Neutrophil (primary cell): Measurements from ENCODE around the gene CNTNAP2.

Source experiments
- H3K27ac ChIP-seq: fragments of 200-600 bp; sonication (generic); 2 replicates; pipeline ENCODE4 v1.5.1; 2016; ENCODE audit warnings: mild to moderate bottlenecking, moderate library complexity
- H3K27me3 ChIP-seq: fragments of 200-600 bp; sonication (generic); 2 replicates; pipeline ENCODE4 v1.6.0; 2016; ENCODE audit warnings: mild to moderate bottlenecking
- H3K36me3 ChIP-seq: fragments of 200-600 bp; sonication (generic); 2 replicates; pipeline ENCODE4 v1.5.1; 2017
- H3K4me1 ChIP-seq, 2 experiments: fragments of 200-600 bp in 1 of 2; sonication (generic) in 1 of 2; 1 replicate in 1 of 2; 2 replicates in 1 of 2; pipeline versions ENCODE4 v1.5.1 to v1.6.1; 2013 to 2016; ENCODE audit warnings: low read depth in 1 of 2, low read length in 1 of 2, mild to moderate bottlenecking in 1 of 2, moderate library complexity in 1 of 2; ENCODE audit not compliant: control insufficient read depth in 1 of 2, insufficient read depth in 1 of 2
- H3K4me3 ChIP-seq, 2 experiments: fragments of 200-600 bp in 1 of 2; sonication (generic) in 1 of 2; 1 replicate in 1 of 2; 2 replicates in 1 of 2; pipeline ENCODE4 v1.5.1; 2013 to 2016; ENCODE audit warnings: low read depth in 1 of 2, low read length in 1 of 2, mild to moderate bottlenecking in 1 of 2, moderate library complexity in 1 of 2
- H3K9me3 ChIP-seq: fragments of 200-600 bp; sonication (generic); 2 replicates; pipeline ENCODE4 v1.5.1; 2016
- TF ChIP-seq, protein P1 (sequence below): fragments of 200-600 bp; sonication (generic); IDR thresholded peaks from 2 replicates; pipeline ENCODE4 v1.5.1; 2016; ENCODE audit warnings: antibody characterized with exemption

The CNTNAP2 gene

DNA sequence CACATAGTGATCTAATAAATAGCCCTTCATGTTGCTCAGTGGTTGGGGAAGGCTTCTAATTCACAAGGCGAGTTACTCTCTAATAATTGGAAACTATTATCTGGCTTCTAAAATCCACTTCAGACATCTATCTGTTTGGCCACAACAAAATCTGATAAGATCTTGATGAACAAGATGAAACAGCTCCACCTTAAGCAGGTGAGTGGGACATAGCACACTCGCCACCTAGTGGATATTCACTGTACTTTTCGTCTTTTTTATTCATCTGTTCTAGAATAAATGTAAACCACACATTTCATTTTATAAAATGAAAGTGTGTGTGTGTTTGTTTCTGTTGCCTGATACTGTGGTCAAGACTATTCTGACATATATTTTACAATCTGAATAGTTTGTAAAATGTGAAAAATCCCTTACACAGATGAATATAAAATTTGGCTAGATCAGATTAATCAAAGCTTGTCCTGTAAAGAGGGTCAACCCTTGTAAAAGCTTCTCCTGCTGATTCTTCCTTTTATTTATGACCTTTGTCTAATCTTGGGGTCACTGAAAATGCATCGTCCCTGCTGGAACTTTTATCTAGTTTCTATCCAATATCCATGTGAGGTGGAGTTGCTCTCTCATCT is 26.5 kb upstream of the CNTNAP2 start:
- H3K4me1 ChIP-seq, result no peaks in the 10 kb centered on the region
- TF ChIP-seq, protein P1, sequence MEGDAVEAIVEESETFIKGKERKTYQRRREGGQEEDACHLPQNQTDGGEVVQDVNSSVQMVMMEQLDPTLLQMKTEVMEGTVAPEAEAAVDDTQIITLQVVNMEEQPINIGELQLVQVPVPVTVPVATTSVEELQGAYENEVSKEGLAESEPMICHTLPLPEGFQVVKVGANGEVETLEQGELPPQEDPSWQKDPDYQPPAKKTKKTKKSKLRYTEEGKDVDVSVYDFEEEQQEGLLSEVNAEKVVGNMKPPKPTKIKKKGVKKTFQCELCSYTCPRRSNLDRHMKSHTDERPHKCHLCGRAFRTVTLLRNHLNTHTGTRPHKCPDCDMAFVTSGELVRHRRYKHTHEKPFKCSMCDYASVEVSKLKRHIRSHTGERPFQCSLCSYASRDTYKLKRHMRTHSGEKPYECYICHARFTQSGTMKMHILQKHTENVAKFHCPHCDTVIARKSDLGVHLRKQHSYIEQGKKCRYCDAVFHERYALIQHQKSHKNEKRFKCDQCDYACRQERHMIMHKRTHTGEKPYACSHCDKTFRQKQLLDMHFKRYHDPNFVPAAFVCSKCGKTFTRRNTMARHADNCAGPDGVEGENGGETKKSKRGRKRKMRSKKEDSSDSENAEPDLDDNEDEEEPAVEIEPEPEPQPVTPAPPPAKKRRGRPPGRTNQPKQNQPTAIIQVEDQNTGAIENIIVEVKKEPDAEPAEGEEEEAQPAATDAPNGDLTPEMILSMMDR, result no peak
- no peaks in the 10 kb centered on the region for H3K9me3 ChIP-seq
- H3K36me3 ChIP-seq, result no peaks in the 10 kb centered on the region
- no peak overlapping the region for H3K4me3 ChIP-seq
- no peak overlapping the region for H3K27ac ChIP-seq
- H3K27me3 ChIP-seq, result no peaks in the 10 kb centered on the region

DNA sequence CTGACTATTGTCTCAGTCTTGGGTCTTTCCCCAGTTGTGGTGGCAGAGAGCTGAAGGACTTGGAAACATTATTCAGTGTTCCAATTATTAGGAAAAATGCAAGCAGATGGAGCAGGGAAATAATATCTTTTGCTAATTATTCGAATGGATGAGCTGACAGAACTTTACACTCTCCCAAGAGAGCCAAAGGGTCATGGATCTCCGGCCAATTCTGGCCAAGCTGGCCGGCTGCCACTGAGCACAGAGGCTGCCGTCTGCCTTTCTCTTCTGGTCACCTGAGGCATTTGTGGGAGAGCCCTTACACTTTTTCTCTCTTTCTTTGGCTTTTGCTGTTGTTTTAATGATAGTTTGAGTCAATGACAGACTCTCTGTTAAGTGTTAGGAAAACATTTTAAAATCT is 22.2 kb upstream of the CNTNAP2 start:
- TF ChIP-seq, protein P1, result no peak
- no peak overlapping the region for H3K27ac ChIP-seq
- H3K9me3 ChIP-seq, result no peaks in the 10 kb centered on the region
- H3K27me3 ChIP-seq, result no peaks in the 10 kb centered on the region
- no peak overlapping the region for H3K4me3 ChIP-seq
- H3K36me3 ChIP-seq, result no peaks in the 10 kb centered on the region
- H3K4me1 ChIP-seq, result no peaks in the 10 kb centered on the region

- no peaks in the 10 kb centered on the region for H3K36me3 ChIP-seq
- H3K4me3 ChIP-seq, result no peak overlapping the region
- H3K9me3 ChIP-seq, result no peaks in the 10 kb centered on the region
- TF ChIP-seq, protein P1, result no peak
- no peaks in the 10 kb centered on the region for H3K4me1 ChIP-seq
- no peaks in the 10 kb centered on the region for H3K27me3 ChIP-seq
- H3K27ac ChIP-seq, result no peak overlapping the region
These were observed 19.6 kb upstream of the CNTNAP2 start for GRCh38 chr7:146096994-146097393.

- H3K27me3 ChIP-seq, result no peaks in the 10 kb centered on the region
- no peak overlapping the region for H3K4me3 ChIP-seq
- no peaks in the 10 kb centered on the region for H3K4me1 ChIP-seq
- TF ChIP-seq, protein P1, result no peak
- H3K27ac ChIP-seq, result no peak overlapping the region
- H3K9me3 ChIP-seq, result no peaks in the 10 kb centered on the region
- H3K36me3 ChIP-seq, result no peaks in the 10 kb centered on the region
These were observed 10.3 kb upstream of the CNTNAP2 start for GRCh38 chr7:146106319-146106718.

DNA sequence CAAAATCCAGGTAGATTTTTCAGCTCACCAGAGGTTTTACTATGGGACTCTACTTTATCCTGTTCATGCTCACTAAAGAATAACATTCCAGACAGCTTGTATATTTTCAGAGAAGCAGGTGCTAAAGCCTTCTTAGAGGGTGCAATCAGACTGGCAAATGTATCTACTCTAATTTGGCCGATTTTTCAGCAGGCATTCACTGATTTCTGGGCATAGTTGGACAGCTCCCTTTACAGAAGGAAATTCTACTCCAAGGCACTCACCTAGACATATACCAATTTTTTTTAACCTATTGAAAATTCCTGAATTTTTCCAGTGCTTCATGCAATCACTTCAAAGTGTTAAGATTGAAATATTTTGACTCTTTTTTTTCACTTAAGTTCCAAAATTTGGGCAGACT is 3.8 kb upstream of the CNTNAP2 start:
- TF ChIP-seq, protein P1, result no peak
- H3K27ac ChIP-seq, result no peak overlapping the region
- no peaks in the 10 kb centered on the region for H3K4me1 ChIP-seq
- no peak overlapping the region for H3K4me3 ChIP-seq
- no peaks in the 10 kb centered on the region for H3K9me3 ChIP-seq
- H3K27me3 ChIP-seq, result peaks cover 38% of the 10 kb centered on the region
- H3K36me3 ChIP-seq, result no peaks in the 10 kb centered on the region

GRCh38 chr7:146115548-146115850 is 1.1 kb upstream of the CNTNAP2 start:
- Histone ChIP-seq H3K27me3 (peaks cover 48% of the 10 kb centered on the region), H3K27ac (no peak overlapping the region), H3K9me3 (no peaks in the 10 kb centered on the region), H3K4me1 (no peaks in the 10 kb centered on the region), H3K4me3 (no peak overlapping the region), H3K36me3 (no peaks in the 10 kb centered on the region)
- TF ChIP-seq, protein P1, result no peak
